Stomach (tissue), 9 donors: ENCODE data around the gene PLCB1. TPM values are rescaled to one million over a fixed set of nuclear protein-coding genes. Genes with fewer than 3 reads are reported as not detected.

Source experiments
- DNase-seq, 2 donors: peaks; one replicate each; pipeline versions ENCODE4 v3.0.0 to v3.0.0-alpha.2; 2013 to 2019
- H3K27ac ChIP-seq, 5 donors: fragments of 200-600 bp in 4 of 5; sonication (generic) in 4 of 5; one replicate each; pipeline ENCODE4 v1.5.1; 2013 to 2019; ENCODE audit warnings: mild to moderate bottlenecking in 1 of 5, moderate library complexity in 1 of 5
- H3K27me3 ChIP-seq, 3 donors: fragments of 200-600 bp; sonication (generic); one replicate each; pipeline ENCODE4 v1.5.1; 2017 to 2019; ENCODE audit warnings: mixed run types in 1 of 3
- H3K36me3 ChIP-seq, 4 donors: fragments of 200-600 bp; sonication (generic); 1 replicate in 3 of 4; 2 replicates in 1 of 4; pipeline ENCODE4 v1.5.1; 2016 to 2019
- H3K4me1 ChIP-seq, 4 donors: fragments of 200-600 bp; sonication (generic); one replicate each; pipeline ENCODE4 v1.5.1; 2016 to 2019
- H3K4me3 ChIP-seq, 4 donors: fragments of 200-600 bp; sonication (generic) in 3 of 4; one replicate each; pipeline ENCODE4 v1.5.1; 2016 to 2019; ENCODE audit warnings: mild to moderate bottlenecking in 1 of 4
- H3K9me3 ChIP-seq, 4 donors: fragments of 200-600 bp; sonication (generic); one replicate each; pipeline ENCODE4 v1.5.1; 2016 to 2019
- CTCF ChIP-seq, 7 experiments: fragments of 450-650 bp in 4 of 7; fragments of 200-600 bp in 3 of 7; sonication (generic) in 3 of 7; IDR thresholded peaks; one replicate each; pipeline ENCODE4 v1.5.1; 2016 to 2019; ENCODE audit warnings: antibody characterized with exemption in 7 of 7, control low read depth in 2 of 7, mild to moderate bottlenecking in 1 of 7
- EP300 ChIP-seq: sonication (generic); formaldehyde crosslinking; IDR thresholded peaks from one replicate; pipeline ENCODE4 v1.6.1; 2017; ENCODE audit warnings: antibody characterized with exemption
- POLR2A ChIP-seq, 4 donors: fragments of 450-650 bp; IDR thresholded peaks; one replicate each; pipeline ENCODE4 v1.6.1; 2016; ENCODE audit warnings: antibody characterized with exemption in 4 of 4, control low read depth in 2 of 4, mild to moderate bottlenecking in 1 of 4, moderate library complexity in 1 of 4
- POLR2AphosphoS5 ChIP-seq, 3 donors: sonication (generic); formaldehyde crosslinking; IDR thresholded peaks; one replicate each; pipeline ENCODE4 v1.6.1; 2016; ENCODE audit warnings: antibody characterized with exemption in 3 of 3
- WGBS, 5 donors: extraction: QIAGEN DNeasy Blood & Tissue Kit in 3 of 5; methylation state at CpG; one replicate each; pipeline versions ENCODE4 v1.1.5 to v1.1.7; 2013 to 2018; 5-methylcytosine and 5-hydroxymethylcytosine counted together
- intact Hi-C: fragments of 100-400 bp; cut with DNase I; formaldehyde crosslinking; loops from one replicate; pipeline ENCODE4 v1.15.1; 2023; ENCODE audit warnings: low total_unique reads
- polyA plus RNA-seq, 3 donors: library from polyadenylated mRNA; stranded (reverse); fragments of 200-250 nt; gene quantifications; one replicate each; pipeline ENCODE4 v1.2.3, GENCODE V29; 2013
- total RNA-seq, 5 donors: library from RNA; depleted of rRNA; stranded (reverse); fragments of >200 nt; gene quantifications; one replicate each; pipeline versions ENCODE4 v1.1.0 to v1.2.3, GENCODE V29; 2014 to 2016
- donor health status: healthy with polysubstance abuse.
- donor health status: Bipolar disorder and iron deficiency.
- donor health status: healthy.

Gene PLCB1
- total and polyA plus RNA-seq, 8 donors: 4.1 to 66.5 (median 11.7) TPM

- Histone ChIP-seq H3K27me3 (no peaks in the 10 kb centered on the region), H3K4me1 (peaks cover 12 to 45% (median 32%) of the 10 kb centered on the region in 4 donors)
- intact Hi-C loops: no loop called here
Measured at GRCh38 chr20:8218861-8219260, 86.8 kb downstream of the PLCB1 start.

GRCh38 chr20:8219403-8219802 lies 87.3 kb downstream of the PLCB1 start:
- TF ChIP-seq POLR2A (IDR thresholded peaks at IDR 0.05) (no peak), POLR2AphosphoS5 (IDR thresholded peaks at IDR 0.05) (no peak), CTCF (IDR thresholded peaks at IDR 0.05) (no peak), EP300 (no peak)
- no peaks in the 10 kb centered on the region for H3K36me3 ChIP-seq

More at GRCh38 chr20:8218861-8219260, 86.8 kb downstream of the PLCB1 start:
- H3K4me3 ChIP-seq: no peak overlapping the region
- H3K36me3 ChIP-seq: no peaks in the 10 kb centered on the region
- no peaks in the 10 kb centered on the region for H3K9me3 ChIP-seq
- no peak for TF ChIP-seq POLR2AphosphoS5 (IDR thresholded peaks at IDR 0.05)
- TF ChIP-seq CTCF (IDR thresholded peaks at IDR 0.05): no peak
- TF ChIP-seq POLR2A (IDR thresholded peaks at IDR 0.05): no peak
- no peak for TF ChIP-seq EP300
- DNase-seq: no peak
- H3K27ac ChIP-seq: no peak overlapping the region

GRCh38 chr20:8220716-8221115 lies 88.7 kb downstream of the PLCB1 start:
- Histone ChIP-seq H3K27me3 (no peaks in the 10 kb centered on the region), H3K9me3 (no peaks in the 10 kb centered on the region), H3K36me3 (no peaks in the 10 kb centered on the region), H3K4me1 (peaks cover 0 to 31% (median 22%) of the 10 kb centered on the region in 4 donors), H3K27ac (no peak overlapping the region), H3K4me3 (no peak overlapping the region)
- WGBS, 5 donors: 13 to 30% (median 26%) methylated on average over 1 of the region's 1 CpG
- no peak for DNase-seq
- TF ChIP-seq EP300 (no peak), POLR2A (IDR thresholded peaks at IDR 0.05) (no peak), POLR2AphosphoS5 (IDR thresholded peaks at IDR 0.05) (no peak), CTCF (IDR thresholded peaks at IDR 0.05) (no peak)
- intact Hi-C loops: no loop called here

More at GRCh38 chr20:8219403-8219802, 87.3 kb downstream of the PLCB1 start:
- Histone ChIP-seq H3K27ac (no peak overlapping the region), H3K9me3 (no peaks in the 10 kb centered on the region), H3K4me1 (peaks cover 9 to 43% (median 30%) of the 10 kb centered on the region in 4 donors), H3K27me3 (no peaks in the 10 kb centered on the region), H3K4me3 (no peak overlapping the region)
- intact Hi-C loops: no loop called here
- WGBS, 5 donors: 50 to 63% (median 53%) methylated on average over 3 of the region's 3 CpGs
- no peak for DNase-seq

GRCh38 chr20:8221887-8222419 lies 89.9 kb downstream of the PLCB1 start:
- Histone ChIP-seq H3K9me3 (no peaks in the 10 kb centered on the region), H3K27ac (no peak overlapping the region), H3K27me3 (no peaks in the 10 kb centered on the region), H3K36me3 (no peaks in the 10 kb centered on the region), H3K4me3 (no peak overlapping the region), H3K4me1 (peaks cover 0 to 24% (median 20%) of the 10 kb centered on the region in 4 donors)
- intact Hi-C loops: no loop called here
- 91 to 95% (median 91%) methylated on average over 3 of the region's 3 CpGs for WGBS, 5 donors
- no peak for TF ChIP-seq POLR2A (IDR thresholded peaks at IDR 0.05)
- TF ChIP-seq POLR2AphosphoS5 (IDR thresholded peaks at IDR 0.05): no peak
- no peak for TF ChIP-seq CTCF (IDR thresholded peaks at IDR 0.05)
- no peak for TF ChIP-seq EP300
- DNase-seq: no peak
